HG03342 (cell line): ENCODE results near the gene PLEKHA7.

Experiments used
- ATAC-seq: cut with Tn5 transposase; IDR thresholded peaks from one replicate; pipeline ENCODE4 v1.9.1; 2021; ENCODE audit warnings: mild to moderate bottlenecking, moderate library complexity; ENCODE audit not compliant: unreplicated experiment

PLEKHA7 gene

GRCh38 chr11:16794047-16794818, 220.0 kb downstream of the PLEKHA7 start:
- ATAC-seq = no peak

GRCh38 chr11:16793511-16793910, 220.7 kb downstream of the PLEKHA7 start:
- ATAC-seq = no peak

- no peak for ATAC-seq
Measured at GRCh38 chr11:16793009-16793408, 221.2 kb downstream of the PLEKHA7 start.

GRCh38 chr11:16792426-16792825, 221.8 kb downstream of the PLEKHA7 start:
- ATAC-seq = no peak

- no peak for ATAC-seq
Measured at GRCh38 chr11:16791191-16791961, 222.8 kb downstream of the PLEKHA7 start.

- no peak for ATAC-seq
Measured at GRCh38 chr11:16790486-16791190, 223.6 kb downstream of the PLEKHA7 start.

- no peak for ATAC-seq
Measured at GRCh38 chr11:16789560-16790485, 224.4 kb downstream of the PLEKHA7 start.

- no peak for ATAC-seq
Measured at GRCh38 chr11:16789063-16789420, 225.2 kb downstream of the PLEKHA7 start.

- peak; percentile 66 for ATAC-seq
Measured at GRCh38 chr11:16788141-16789062, 225.8 kb downstream of the PLEKHA7 start.

GRCh38 chr11:16787035-16787742, 227.0 kb downstream of the PLEKHA7 start:
- ATAC-seq = no peak

GRCh38 chr11:16786131-16786530, 228.1 kb downstream of the PLEKHA7 start:
- no peak for ATAC-seq

- ATAC-seq = peak; percentile 82
Measured at GRCh38 chr11:16785520-16786128, 228.6 kb downstream of the PLEKHA7 start.

- no peak for ATAC-seq
Measured at GRCh38 chr11:16784666-16785065, 229.5 kb downstream of the PLEKHA7 start.

- ATAC-seq = no peak
Measured at GRCh38 chr11:16784097-16784496, 230.1 kb downstream of the PLEKHA7 start.

- no peak for ATAC-seq
Measured at GRCh38 chr11:16783321-16783801, 230.9 kb downstream of the PLEKHA7 start.

- ATAC-seq = no peak
Measured at GRCh38 chr11:16781936-16782919, 232.0 kb downstream of the PLEKHA7 start.
